Measurements from ENCODE around the gene EFNA5. TPM values are rescaled to one million over a fixed set of nuclear protein-coding genes. Genes with fewer than 3 reads are reported as not detected.

EFNA5 gene
- total RNA-seq, 1 donor from 2014 or later, result 43.0 TPM

DNA sequence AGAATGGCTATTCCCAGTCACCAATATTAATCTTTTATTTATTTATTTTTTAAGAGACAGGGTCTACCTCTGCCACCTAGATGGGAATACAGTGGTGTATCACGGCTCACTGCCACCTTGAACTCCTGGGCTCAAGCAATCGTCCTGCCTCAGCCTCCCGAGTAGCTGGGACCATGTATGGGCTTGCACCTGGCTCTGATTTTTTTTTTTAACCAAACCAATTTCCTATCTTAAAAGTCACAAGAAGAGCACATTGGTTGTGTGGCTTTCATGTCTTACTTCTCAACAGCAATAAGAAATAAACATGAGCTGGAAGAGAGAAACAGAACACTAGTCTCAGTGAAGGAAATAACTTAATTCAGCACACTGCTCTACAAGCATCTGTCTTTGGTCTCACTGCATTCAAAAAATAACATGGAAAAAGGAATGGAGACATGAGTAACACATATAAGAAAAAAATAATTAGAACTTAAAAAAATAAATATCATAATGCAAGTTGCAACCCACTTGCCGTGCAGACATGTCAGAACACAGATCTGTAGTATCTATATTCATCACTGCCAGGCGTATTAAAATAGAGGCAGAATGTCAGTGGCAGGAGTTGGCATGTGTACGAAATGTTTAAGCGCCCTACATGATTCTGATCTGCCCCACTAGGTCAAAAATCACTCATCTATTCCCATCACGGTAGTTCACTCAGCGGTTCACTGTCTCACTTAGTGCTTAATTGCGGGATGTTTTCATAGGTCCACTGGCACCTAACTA lies 66.4 kb downstream of the EFNA5 start:
- H3K27me3 Mint-ChIP-seq (ENCODE audit: low read depth), result no peaks in the 10 kb centered on the region
- no peak overlapping the region for H3K27ac Mint-ChIP-seq (ENCODE audit: unreplicated experiment)
- no peak for DNase-seq (ENCODE audit: low read depth, low spot score)
- H3K9me3 Mint-ChIP-seq, result no peaks in the 10 kb centered on the region
- TF ChIP-seq, protein P1, sequence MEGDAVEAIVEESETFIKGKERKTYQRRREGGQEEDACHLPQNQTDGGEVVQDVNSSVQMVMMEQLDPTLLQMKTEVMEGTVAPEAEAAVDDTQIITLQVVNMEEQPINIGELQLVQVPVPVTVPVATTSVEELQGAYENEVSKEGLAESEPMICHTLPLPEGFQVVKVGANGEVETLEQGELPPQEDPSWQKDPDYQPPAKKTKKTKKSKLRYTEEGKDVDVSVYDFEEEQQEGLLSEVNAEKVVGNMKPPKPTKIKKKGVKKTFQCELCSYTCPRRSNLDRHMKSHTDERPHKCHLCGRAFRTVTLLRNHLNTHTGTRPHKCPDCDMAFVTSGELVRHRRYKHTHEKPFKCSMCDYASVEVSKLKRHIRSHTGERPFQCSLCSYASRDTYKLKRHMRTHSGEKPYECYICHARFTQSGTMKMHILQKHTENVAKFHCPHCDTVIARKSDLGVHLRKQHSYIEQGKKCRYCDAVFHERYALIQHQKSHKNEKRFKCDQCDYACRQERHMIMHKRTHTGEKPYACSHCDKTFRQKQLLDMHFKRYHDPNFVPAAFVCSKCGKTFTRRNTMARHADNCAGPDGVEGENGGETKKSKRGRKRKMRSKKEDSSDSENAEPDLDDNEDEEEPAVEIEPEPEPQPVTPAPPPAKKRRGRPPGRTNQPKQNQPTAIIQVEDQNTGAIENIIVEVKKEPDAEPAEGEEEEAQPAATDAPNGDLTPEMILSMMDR (conservative IDR thresholded peaks at IDR 0.05), result no peak
- H3K4me1 Mint-ChIP-seq, result peaks cover 55% of the 10 kb centered on the region
- H3K36me3 Mint-ChIP-seq (ENCODE audit: low read depth), result no peaks in the 10 kb centered on the region
- H3K4me3 Mint-ChIP-seq, result no peak overlapping the region

DNA sequence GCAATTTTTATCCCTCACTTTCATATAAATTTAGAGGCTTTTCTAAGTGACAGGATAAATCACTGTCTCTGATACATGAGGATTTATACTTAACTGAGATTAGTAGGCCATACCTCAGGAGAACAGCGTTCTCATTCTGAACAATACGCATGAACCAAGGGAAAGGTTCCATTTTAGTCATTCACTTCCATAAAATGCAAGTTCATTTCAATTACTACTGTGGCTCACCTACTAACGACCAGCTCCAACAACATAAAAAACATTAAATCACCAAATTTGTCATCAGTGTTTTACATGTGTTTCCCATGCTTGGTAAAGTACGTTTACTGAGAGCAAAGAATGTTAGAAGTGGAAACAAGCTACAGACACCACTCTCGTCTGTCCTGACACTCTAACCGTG lies 67.4 kb downstream of the EFNA5 start:
- Mint-ChIP-seq H3K36me3 (ENCODE audit: low read depth) (no peaks in the 10 kb centered on the region), H3K9me3 (no peaks in the 10 kb centered on the region), H3K4me3 (no peak overlapping the region), H3K4me1 (peaks cover 52% of the 10 kb centered on the region), H3K27me3 (ENCODE audit: low read depth) (no peaks in the 10 kb centered on the region), H3K27ac (ENCODE audit: unreplicated experiment) (no peak overlapping the region)
- DNase-seq (ENCODE audit: low read depth, low spot score), result no peak
- TF ChIP-seq, protein P1 (conservative IDR thresholded peaks at IDR 0.05), result no peak

DNA sequence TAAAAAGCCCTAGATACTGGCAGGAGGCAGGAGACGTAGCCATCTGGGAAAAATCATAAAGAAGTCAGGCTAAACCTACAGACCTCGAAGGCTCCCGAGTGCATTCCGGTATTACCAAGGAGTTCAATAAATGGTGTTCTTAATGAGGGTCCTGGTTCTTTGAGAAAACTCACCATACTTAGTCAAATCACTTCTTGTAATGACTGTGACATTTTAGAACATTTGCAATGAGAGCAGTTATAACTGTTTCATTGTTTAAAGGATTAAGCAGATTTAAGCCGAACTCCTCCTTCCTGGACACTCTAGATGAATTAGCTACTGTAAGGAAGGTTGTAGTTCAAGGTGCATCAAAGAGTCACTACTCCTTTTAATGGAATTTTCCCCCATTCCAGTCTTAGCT lies 67.8 kb downstream of the EFNA5 start:
- Mint-ChIP-seq H3K4me1 (peaks cover 47% of the 10 kb centered on the region), H3K27me3 (ENCODE audit: low read depth) (no peaks in the 10 kb centered on the region), H3K9me3 (no peaks in the 10 kb centered on the region), H3K36me3 (ENCODE audit: low read depth) (no peaks in the 10 kb centered on the region), H3K27ac (ENCODE audit: unreplicated experiment) (peak overlapping the region; percentile 36), H3K4me3 (no peak overlapping the region)
- TF ChIP-seq, protein P1 (conservative IDR thresholded peaks at IDR 0.05), result no peak
- DNase-seq (ENCODE audit: low read depth, low spot score), result no peak

DNA sequence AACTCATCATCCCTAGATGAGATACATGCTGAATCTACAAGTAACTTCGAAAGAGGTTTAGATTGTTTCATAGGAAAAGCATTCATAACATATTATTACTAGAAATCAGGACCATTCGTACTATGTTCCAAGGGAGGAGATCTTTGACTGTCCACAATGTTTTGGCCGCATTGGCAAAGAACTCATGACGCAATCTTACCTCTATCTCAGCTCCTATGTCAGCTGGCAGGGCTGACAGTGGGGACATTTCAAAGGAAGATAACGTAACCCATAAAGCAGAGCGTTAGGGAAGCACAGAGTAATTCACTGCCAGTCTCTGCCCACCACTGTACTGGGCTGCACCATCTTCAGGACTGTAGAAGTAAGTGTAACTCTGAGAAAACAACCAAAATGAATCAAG lies 69.7 kb downstream of the EFNA5 start:
- Mint-ChIP-seq H3K36me3 (ENCODE audit: low read depth) (no peaks in the 10 kb centered on the region), H3K4me3 (no peak overlapping the region), H3K27me3 (ENCODE audit: low read depth) (no peaks in the 10 kb centered on the region), H3K9me3 (no peaks in the 10 kb centered on the region), H3K4me1 (peaks cover 29% of the 10 kb centered on the region), H3K27ac (ENCODE audit: unreplicated experiment) (no peak overlapping the region)
- no peak for DNase-seq (ENCODE audit: low read depth, low spot score)
- TF ChIP-seq, protein P1 (conservative IDR thresholded peaks at IDR 0.05), result no peak

DNA sequence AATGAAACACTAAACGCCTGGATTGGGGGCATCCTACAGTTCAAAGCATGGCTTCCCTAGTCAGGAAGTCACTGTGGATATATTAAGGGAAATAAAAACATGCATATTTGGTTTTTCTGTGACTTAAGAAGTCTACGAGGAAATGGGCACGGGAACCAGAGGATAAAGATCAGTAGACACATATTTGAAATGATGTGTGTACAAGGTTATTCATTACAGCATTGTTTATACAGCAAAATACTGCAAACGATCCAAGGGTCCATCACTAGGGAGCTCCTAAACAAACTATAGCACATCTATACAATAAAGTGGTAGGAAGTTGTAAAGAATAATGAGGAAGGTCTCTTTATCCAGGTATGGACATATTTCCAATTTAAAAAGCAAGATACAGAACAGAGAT lies 71.8 kb downstream of the EFNA5 start:
- no peak overlapping the region for H3K27ac Mint-ChIP-seq (ENCODE audit: unreplicated experiment)
- H3K27me3 Mint-ChIP-seq (ENCODE audit: low read depth), result no peaks in the 10 kb centered on the region
- H3K9me3 Mint-ChIP-seq, result no peaks in the 10 kb centered on the region
- H3K36me3 Mint-ChIP-seq (ENCODE audit: low read depth), result no peaks in the 10 kb centered on the region
- peaks cover 21% of the 10 kb centered on the region for H3K4me1 Mint-ChIP-seq
- no peak for DNase-seq (ENCODE audit: low read depth, low spot score)
- TF ChIP-seq, protein P1 (conservative IDR thresholded peaks at IDR 0.05), result no peak
- H3K4me3 Mint-ChIP-seq, result no peak overlapping the region
